Common myeloid progenitor, CD34-positive (primary cell): ENCODE measurements around the gene SLC15A1.

Experiments
- CTCF ChIA-PET: fragments of 350-600 bp; sonication (Branson Sonifier 250); formaldehyde crosslinking; loops from one replicate; lab custom pipeline; 2021; ENCODE audit warnings: antibody characterized with exemption; lab: Charles Lee
- POLR2A ChIA-PET: fragments of 350-600 bp; sonication (Branson Sonifier 250); formaldehyde crosslinking; loops from one replicate; lab custom pipeline; 2021; ENCODE audit warnings: antibody characterized with exemption; lab: Charles Lee
- DNase-seq, 3 donors: peaks; one replicate each; pipeline versions ENCODE4 v3.0.0 to v3.0.0-alpha.2; 2013
- H3K27ac ChIP-seq, 2 experiments: 1 replicate in 1 of 2; 2 replicates in 1 of 2; pipeline ENCODE4 v1.7.0; 2013; ENCODE audit warnings: inconsistent platforms in 2 of 2, low read length in 2 of 2, mild to moderate bottlenecking in 2 of 2, low read depth in 1 of 2, moderate library complexity in 1 of 2; ENCODE audit not compliant: severe bottlenecking in 2 of 2, insufficient read depth in 1 of 2, poor library complexity in 1 of 2
- H3K27me3 ChIP-seq, 5 experiments: replicated peaks in 2 of 5; 1 replicate in 3 of 5; 2 replicates in 2 of 5; pipeline versions ENCODE4 v1.6.1 to v1.7.0; 2013; ENCODE audit warnings: low read length in 4 of 5, mild to moderate bottlenecking in 2 of 5, moderate library complexity in 2 of 5, inconsistent platforms in 1 of 5; ENCODE audit not compliant: insufficient read depth in 5 of 5, control insufficient read depth in 4 of 5
- H3K36me3 ChIP-seq, 4 experiments: 1 replicate in 2 of 4; 2 replicates in 2 of 4; pipeline versions ENCODE4 v1.6.1 to v1.7.0; 2013; ENCODE audit warnings: low read length in 3 of 4, control low read depth in 1 of 4, mild to moderate bottlenecking in 1 of 4; ENCODE audit not compliant: control insufficient read depth in 4 of 4, insufficient read depth in 4 of 4
- H3K4me1 ChIP-seq, 4 experiments: 1 replicate in 3 of 4; 2 replicates in 1 of 4; pipeline versions ENCODE4 v1.6.1 to v1.7.1; 2013; ENCODE audit warnings: low read length in 3 of 4, mild to moderate bottlenecking in 3 of 4, control low read depth in 1 of 4, inconsistent platforms in 1 of 4, moderate library complexity in 1 of 4; ENCODE audit not compliant: control insufficient read depth in 4 of 4, insufficient read depth in 4 of 4; ENCODE audit errors: control extremely low read depth in 1 of 4
- H3K4me3 ChIP-seq, 7 experiments: 1 replicate in 4 of 7; 2 replicates in 3 of 7; pipeline versions ENCODE4 v1.5.1 to v1.7.0; 2013; ENCODE audit warnings: mild to moderate bottlenecking in 7 of 7, low read length in 6 of 7, moderate library complexity in 6 of 7, inconsistent platforms in 2 of 7, low read depth in 2 of 7, control low read depth in 1 of 7; ENCODE audit not compliant: insufficient read depth in 4 of 7, control insufficient read depth in 1 of 7; ENCODE audit errors: extremely low read depth in 1 of 7
- H3K9me3 ChIP-seq, 5 experiments: 1 replicate in 4 of 5; 2 replicates in 1 of 5; pipeline versions ENCODE4 v1.6.1 to v1.7.1; 2013; ENCODE audit warnings: low read length in 4 of 5, mild to moderate bottlenecking in 2 of 5, inconsistent platforms in 1 of 5, low read depth in 1 of 5, moderate library complexity in 1 of 5; ENCODE audit not compliant: control insufficient read depth in 4 of 5, insufficient read depth in 2 of 5; ENCODE audit errors: control extremely low read depth in 1 of 5
- WGBS: methylation state at CpG from one replicate; pipeline ENCODE4 v1.1.5; 2013; ENCODE audit not compliant: insufficient coverage; 5-methylcytosine and 5-hydroxymethylcytosine counted together

SLC15A1 gene

DNA sequence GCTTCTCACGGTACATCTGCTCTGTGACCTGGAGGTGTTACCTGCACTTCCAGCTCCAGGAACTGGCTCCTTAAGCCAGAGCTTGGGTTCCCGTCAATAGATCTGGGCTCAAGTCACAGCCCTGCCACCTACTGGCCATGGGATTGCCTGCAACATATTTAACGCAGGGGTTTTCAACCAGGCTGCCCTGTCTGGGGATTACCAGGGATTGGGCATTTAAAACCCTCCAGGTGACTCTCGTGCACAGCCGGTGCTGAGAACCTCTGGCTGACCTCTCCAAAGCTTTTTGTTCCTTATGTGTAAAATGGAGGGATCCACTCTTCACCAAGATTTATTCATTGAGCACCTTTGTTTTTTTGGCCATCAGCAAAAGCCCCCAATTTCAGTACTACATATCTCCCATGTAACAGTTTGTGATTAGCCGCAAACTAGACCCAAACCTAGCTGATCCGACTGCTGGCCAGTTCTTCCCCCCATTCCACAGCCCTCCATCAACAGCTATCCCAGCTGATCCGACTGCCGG lies 98.9 kb downstream of the SLC15A1 start:
- Histone ChIP-seq H3K9me3 (no peaks in the 10 kb centered on the region), H3K4me3 (peak overlapping the region in 3 of 7 experiments; percentile 11 to 63 (median 36)), H3K27ac (no peak overlapping the region), H3K36me3 (no peaks in the 10 kb centered on the region), H3K27me3 (peaks cover 0 to 4% (median 0%) of the 10 kb centered on the region in 5 experiments), H3K4me1 (peaks cover 0 to 3% (median 0%) of the 10 kb centered on the region in 4 experiments)
- 55% methylated on average over 5 of the region's 9 CpGs for WGBS
- POLR2A ChIA-PET: interaction anchor here (0.5 to 0.9 kb wide), 2 partner anchors 76 to 199 kb away, joined by 3 to 6 read pairs; partner anchors contain the start of gene STK24
- CTCF ChIA-PET: interaction anchor here (0.6 to 8.6 kb wide), 34 partner anchors 8 to 620 kb away, joined by 3 to 86 read pairs (median 4); no protein-coding TSS in a partner anchor
- peak; percentile 72 to 80 (median 75) for DNase-seq

- ChIA-PET POLR2A (interaction anchor here (0.5 kb wide), 1 partner anchor 198 kb away, joined by 6 read pairs; no protein-coding TSS in a partner anchor), CTCF (interaction anchor here (0.6 to 8.6 kb wide), 31 partner anchors 9 to 786 kb away, joined by 3 to 86 read pairs (median 4); no protein-coding TSS in a partner anchor)
- Histone ChIP-seq H3K4me1 (peaks cover 0 to 3% (median 0%) of the 10 kb centered on the region in 4 experiments), H3K27ac (no peak overlapping the region), H3K36me3 (no peaks in the 10 kb centered on the region), H3K4me3 (peak overlapping the region in 3 of 7 experiments; percentile 11 to 63 (median 36)), H3K9me3 (no peaks in the 10 kb centered on the region), H3K27me3 (peaks cover 0 to 4% (median 0%) of the 10 kb centered on the region in 5 experiments)
- DNase-seq: no peak
- 53% methylated on average over 4 of the region's 4 CpGs for WGBS
Observed at GRCh38 chr13:98652721-98653462, 99.6 kb downstream of the SLC15A1 start.

GRCh38 chr13:98652276-98652675 lies 100.2 kb downstream of the SLC15A1 start:
- Histone ChIP-seq H3K4me3 (no peak overlapping the region), H3K27ac (no peak overlapping the region), H3K4me1 (peaks cover 0 to 3% (median 0%) of the 10 kb centered on the region in 4 experiments), H3K36me3 (no peaks in the 10 kb centered on the region), H3K27me3 (peaks cover 0 to 4% (median 0%) of the 10 kb centered on the region in 5 experiments), H3K9me3 (no peaks in the 10 kb centered on the region)
- CTCF ChIA-PET: interaction anchor here (0.8 to 8.6 kb wide), 18 partner anchors 9 to 619 kb away, joined by 3 to 86 read pairs (median 7); no protein-coding TSS in a partner anchor
- POLR2A ChIA-PET: no interaction called here
- WGBS: 80% methylated on average over 2 of the region's 2 CpGs
- no peak for DNase-seq

- no peak overlapping the region for H3K4me3 ChIP-seq
- no peaks in the 10 kb centered on the region for H3K9me3 ChIP-seq
- ChIA-PET CTCF (interaction anchor here (0.8 to 8.6 kb wide), 6 partner anchors 17 to 618 kb away, joined by 3 to 86 read pairs (median 12); no protein-coding TSS in a partner anchor), POLR2A (no interaction called here)
- peaks cover 0 to 4% (median 0%) of the 10 kb centered on the region in 5 experiments for H3K27me3 ChIP-seq
- no peak for DNase-seq
- no peak overlapping the region for H3K27ac ChIP-seq
- H3K36me3 ChIP-seq: no peaks in the 10 kb centered on the region
- 87% methylated on average over 6 of the region's 6 CpGs for WGBS
- H3K4me1 ChIP-seq: peaks cover 0 to 3% (median 0%) of the 10 kb centered on the region in 4 experiments
Observed at GRCh38 chr13:98651744-98652143, 100.7 kb downstream of the SLC15A1 start.

DNA sequence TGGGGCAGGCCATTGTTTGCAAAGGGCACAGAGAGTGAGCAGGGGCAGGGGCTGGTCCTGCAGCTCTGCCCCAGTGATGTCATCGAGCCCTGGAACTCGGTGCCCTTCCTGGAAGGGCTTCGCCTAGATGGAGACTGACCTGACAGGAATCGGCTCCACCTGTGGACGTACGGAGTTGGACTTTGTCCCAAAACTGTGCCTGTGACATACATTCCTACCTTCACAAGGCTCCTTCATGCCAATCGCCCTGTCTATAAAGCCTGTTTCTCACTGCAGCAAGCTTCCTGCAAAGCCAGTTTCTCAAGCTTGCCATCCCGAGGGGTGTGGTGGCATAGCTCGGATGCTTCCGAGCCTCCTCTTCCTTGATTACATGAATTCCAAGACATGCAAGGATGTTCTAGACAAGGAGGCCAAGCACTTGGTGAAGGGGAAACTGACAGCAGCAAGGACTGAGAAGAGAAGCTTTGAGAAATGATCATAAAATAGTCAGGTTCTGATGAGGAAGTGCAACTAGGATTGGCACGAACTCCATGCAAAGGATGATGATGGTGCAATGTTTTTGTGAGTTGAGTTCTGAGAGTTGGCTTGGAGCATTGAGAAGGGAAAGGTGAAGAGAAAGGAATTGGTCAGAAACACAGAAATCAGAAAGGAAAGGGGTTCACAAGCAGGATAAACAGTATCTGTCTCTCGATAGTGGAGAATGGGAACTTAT lies 101.9 kb downstream of the SLC15A1 start:
- H3K27me3 ChIP-seq: peaks cover 0 to 4% (median 0%) of the 10 kb centered on the region in 5 experiments
- H3K4me3 ChIP-seq: no peak overlapping the region
- peaks cover 0 to 3% (median 0%) of the 10 kb centered on the region in 4 experiments for H3K4me1 ChIP-seq
- no peak overlapping the region for H3K27ac ChIP-seq
- DNase-seq: no peak
- 95% methylated on average over 9 of the region's 12 CpGs for WGBS
- ChIA-PET CTCF (interaction anchor here (8.6 kb wide), 1 partner anchor 204 kb away, joined by 86 read pairs; no protein-coding TSS in a partner anchor), POLR2A (no interaction called here)
- H3K9me3 ChIP-seq: no peaks in the 10 kb centered on the region
- H3K36me3 ChIP-seq: no peaks in the 10 kb centered on the region

- no peaks in the 10 kb centered on the region for H3K9me3 ChIP-seq
- no peaks in the 10 kb centered on the region for H3K36me3 ChIP-seq
- no peak overlapping the region for H3K27ac ChIP-seq
- POLR2A ChIA-PET: no interaction called here
- H3K27me3 ChIP-seq: peaks cover 0 to 4% (median 0%) of the 10 kb centered on the region in 5 experiments
- CTCF ChIA-PET: interaction anchor here (1.2 to 8.6 kb wide), 2 partner anchors 49 to 204 kb away, joined by 4 to 86 read pairs; no protein-coding TSS in a partner anchor
- peaks cover 0 to 3% (median 0%) of the 10 kb centered on the region in 4 experiments for H3K4me1 ChIP-seq
- H3K4me3 ChIP-seq: no peak overlapping the region
- no peak for DNase-seq
- WGBS: 100% methylated on average over 6 of the region's 7 CpGs
Observed at GRCh38 chr13:98649861-98650260, 102.6 kb downstream of the SLC15A1 start.
